HG03039 (cell line): ENCODE measurements around the gene RGCC.

Source experiments
- ATAC-seq: cut with Tn5 transposase; IDR thresholded peaks from one replicate; pipeline ENCODE4 v1.9.1; 2021; ENCODE audit warnings: mild to moderate bottlenecking, moderate library complexity; ENCODE audit not compliant: unreplicated experiment

Gene RGCC

GRCh38 chr13:41514853-41515395, 57.6 kb downstream of the RGCC start:
- no peak for ATAC-seq

GRCh38 chr13:41515491-41516139, 58.3 kb downstream of the RGCC start:
- no peak for ATAC-seq

GRCh38 chr13:41516166-41516565, 58.8 kb downstream of the RGCC start:
- ATAC-seq: no peak

GRCh38 chr13:41516760-41517159, 59.4 kb downstream of the RGCC start:
- ATAC-seq: no peak

- no peak for ATAC-seq
These were observed 62.8 kb downstream of the RGCC start for GRCh38 chr13:41520016-41520659.
